Astrocyte (in vitro differentiated cells and primary cell): Measurements from ENCODE around the gene ADAP1. TPM values are rescaled to one million over a fixed set of nuclear protein-coding genes. Genes with fewer than 3 reads are reported as not detected.

Experiments used
- DNase-seq: peaks from one replicate; pipeline ENCODE4 v3.0.0-alpha.2; 2010; ENCODE audit warnings: low read depth
- FAIRE-seq: peaks from 2 replicates; lab custom pipeline; 2011; peaks lifted over from hg19 to GRCh38; lab: Jason Lieb, UNC
- H2AFZ ChIP-seq: 2 replicates; pipeline ENCODE4 v1.6.0; 2012; ENCODE audit warnings: low read depth, low read length, inconsistent platforms
- H3K27ac ChIP-seq: 2 replicates; pipeline ENCODE4 v1.5.1; 2011; ENCODE audit warnings: low read depth, low read length, inconsistent platforms
- H3K27me3 ChIP-seq: 2 replicates; pipeline ENCODE4 v1.6.0; 2011; ENCODE audit warnings: low read length, inconsistent platforms; ENCODE audit not compliant: insufficient read depth
- H3K36me3 ChIP-seq: 2 replicates; pipeline ENCODE4 v1.5.1; 2011; ENCODE audit warnings: low read length, inconsistent platforms; ENCODE audit not compliant: insufficient read depth
- H3K4me1 ChIP-seq: 2 replicates; pipeline ENCODE4 v1.5.1; 2011; ENCODE audit warnings: low read length, inconsistent platforms; ENCODE audit not compliant: insufficient read depth
- H3K4me2 ChIP-seq: 2 replicates; pipeline ENCODE4 v1.6.0; 2012; ENCODE audit warnings: low read length, inconsistent platforms
- H3K4me3 ChIP-seq: 2 replicates; pipeline ENCODE4 v1.5.1; 2011; ENCODE audit warnings: low read depth, mild to moderate bottlenecking, low read length, inconsistent platforms; ENCODE audit not compliant: insufficient read depth
- H3K79me2 ChIP-seq: 2 replicates; pipeline ENCODE4 v1.6.0; 2012; ENCODE audit warnings: mild to moderate bottlenecking, low read length, inconsistent platforms; ENCODE audit not compliant: insufficient read depth
- H3K9ac ChIP-seq: 2 replicates; pipeline ENCODE4 v1.6.0; 2012; ENCODE audit warnings: mild to moderate bottlenecking, low read length, inconsistent platforms
- H3K9me3 ChIP-seq: 2 replicates; pipeline ENCODE4 v1.5.1; 2012; ENCODE audit warnings: low read depth, mild to moderate bottlenecking, low read length, inconsistent platforms; ENCODE audit not compliant: insufficient read depth
- H4K20me1 ChIP-seq: 2 replicates; pipeline ENCODE4 v1.6.0; 2012; ENCODE audit warnings: low read length, inconsistent platforms; ENCODE audit not compliant: insufficient read depth
- H3K27ac Mint-ChIP-seq: one replicate; pipeline ENCODE4 v1.8.0; 2021; ENCODE audit warnings: mild to moderate bottlenecking, mixed read lengths; ENCODE audit not compliant: unreplicated experiment
- H3K27me3 Mint-ChIP-seq: one replicate; pipeline ENCODE4 v1.8.0; 2021; ENCODE audit warnings: low read depth, mixed read lengths; ENCODE audit not compliant: unreplicated experiment
- H3K36me3 Mint-ChIP-seq: one replicate; pipeline ENCODE4 v1.8.0; 2021; ENCODE audit warnings: low read depth, mixed read lengths; ENCODE audit not compliant: unreplicated experiment
- H3K4me1 Mint-ChIP-seq: one replicate; pipeline ENCODE4 v1.8.0; 2021; ENCODE audit warnings: low read depth, mixed read lengths; ENCODE audit not compliant: unreplicated experiment
- H3K4me3 Mint-ChIP-seq: one replicate; pipeline ENCODE4 v1.8.0; 2021; ENCODE audit warnings: mild to moderate bottlenecking, moderate library complexity, mixed read lengths; ENCODE audit not compliant: unreplicated experiment
- H3K9me3 Mint-ChIP-seq: one replicate; pipeline ENCODE4 v1.8.0; 2021; ENCODE audit warnings: mild to moderate bottlenecking, mixed read lengths; ENCODE audit not compliant: unreplicated experiment
- EZH2 ChIP-seq: IDR thresholded peaks from 2 replicates; pipeline ENCODE4 v1.6.1; 2012; ENCODE audit warnings: mild to moderate bottlenecking, low read length, inconsistent platforms; ENCODE audit not compliant: insufficient read depth
- total RNA-seq: library from RNA; stranded (reverse); gene quantifications from 2 replicates; pipeline ENCODE4 v1.2.1, GENCODE V29; 2021
- TF ChIP-seq, protein P1 (sequence below): IDR thresholded peaks from 2 replicates; pipeline ENCODE4 v1.5.1; 2011; ENCODE audit warnings: low read depth, mild to moderate bottlenecking, inconsistent platforms, low read length, moderate library complexity; ENCODE audit not compliant: insufficient read depth

The ADAP1 gene
- total RNA-seq, 1 donor from 2014 or later: 4.8 TPM

DNA sequence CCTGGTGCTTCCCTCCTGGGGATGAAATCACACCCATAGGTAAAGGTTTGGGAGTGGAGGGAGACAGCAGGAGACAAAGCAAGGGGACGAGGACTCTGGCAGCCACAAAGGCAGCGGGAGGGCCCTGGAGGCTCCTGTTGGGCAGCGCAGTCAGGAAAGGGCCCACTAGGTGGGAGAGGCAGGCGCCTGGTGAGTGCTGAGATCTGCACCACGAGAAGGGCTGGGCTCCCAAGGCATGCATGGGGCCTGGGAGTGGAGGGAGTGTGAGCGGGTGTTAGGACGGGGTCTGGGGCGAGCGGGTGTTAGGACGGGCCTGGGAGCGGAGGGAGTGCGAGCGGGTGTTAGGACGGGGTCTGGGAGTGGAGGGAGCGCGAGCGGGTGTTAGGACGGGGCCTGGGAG, 65.1 kb downstream of the ADAP1 start:
- Histone ChIP-seq H4K20me1 (peaks cover 63% of the 10 kb centered on the region), H3K9ac (no peak overlapping the region), H3K4me1 (no peaks in the 10 kb centered on the region), H2AFZ (no peak overlapping the region), H3K27me3 (no peaks in the 10 kb centered on the region), H3K4me2 (no peak overlapping the region), H3K27ac (no peak overlapping the region), H3K9me3 (no peaks in the 10 kb centered on the region), H3K79me2 (peaks cover 41% of the 10 kb centered on the region), H3K4me3 (no peak overlapping the region), H3K36me3 (no peaks in the 10 kb centered on the region)
- DNase-seq (no peak), FAIRE-seq (no peak)
- Mint-ChIP-seq H3K4me3 (no peak overlapping the region), H3K4me1 (no peaks in the 10 kb centered on the region), H3K36me3 (peaks cover 10% of the 10 kb centered on the region), H3K27ac (no peak overlapping the region), H3K9me3 (no peaks in the 10 kb centered on the region), H3K27me3 (no peaks in the 10 kb centered on the region)
- TF ChIP-seq, protein P1, sequence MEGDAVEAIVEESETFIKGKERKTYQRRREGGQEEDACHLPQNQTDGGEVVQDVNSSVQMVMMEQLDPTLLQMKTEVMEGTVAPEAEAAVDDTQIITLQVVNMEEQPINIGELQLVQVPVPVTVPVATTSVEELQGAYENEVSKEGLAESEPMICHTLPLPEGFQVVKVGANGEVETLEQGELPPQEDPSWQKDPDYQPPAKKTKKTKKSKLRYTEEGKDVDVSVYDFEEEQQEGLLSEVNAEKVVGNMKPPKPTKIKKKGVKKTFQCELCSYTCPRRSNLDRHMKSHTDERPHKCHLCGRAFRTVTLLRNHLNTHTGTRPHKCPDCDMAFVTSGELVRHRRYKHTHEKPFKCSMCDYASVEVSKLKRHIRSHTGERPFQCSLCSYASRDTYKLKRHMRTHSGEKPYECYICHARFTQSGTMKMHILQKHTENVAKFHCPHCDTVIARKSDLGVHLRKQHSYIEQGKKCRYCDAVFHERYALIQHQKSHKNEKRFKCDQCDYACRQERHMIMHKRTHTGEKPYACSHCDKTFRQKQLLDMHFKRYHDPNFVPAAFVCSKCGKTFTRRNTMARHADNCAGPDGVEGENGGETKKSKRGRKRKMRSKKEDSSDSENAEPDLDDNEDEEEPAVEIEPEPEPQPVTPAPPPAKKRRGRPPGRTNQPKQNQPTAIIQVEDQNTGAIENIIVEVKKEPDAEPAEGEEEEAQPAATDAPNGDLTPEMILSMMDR: no peak
- no peak for TF ChIP-seq EZH2

DNA sequence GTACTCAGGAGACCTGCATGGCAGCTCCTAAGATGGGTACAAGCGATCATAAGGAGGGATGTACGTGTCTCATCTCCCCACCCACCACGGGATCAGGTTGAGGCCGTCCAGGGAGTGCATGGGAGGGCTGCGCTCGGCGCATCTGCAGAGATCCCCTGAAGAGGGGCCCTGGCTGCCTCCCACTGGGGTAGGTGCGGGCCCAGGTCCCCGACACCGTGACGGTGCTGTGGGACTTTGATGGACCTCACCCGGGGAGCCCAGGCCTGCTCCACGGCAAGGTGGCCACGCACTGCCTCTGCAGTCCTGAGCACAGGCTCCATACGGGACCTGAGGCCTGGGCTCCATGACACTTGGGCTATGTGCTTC, 65.5 kb downstream of the ADAP1 start:
- H3K36me3 ChIP-seq: no peaks in the 10 kb centered on the region
- FAIRE-seq: no peak

More for the DNA sequence above, 65.5 kb downstream of the ADAP1 start:
- Histone ChIP-seq H2AFZ (no peak overlapping the region), H4K20me1 (peaks cover 67% of the 10 kb centered on the region), H3K27me3 (no peaks in the 10 kb centered on the region), H3K4me1 (no peaks in the 10 kb centered on the region), H3K79me2 (peaks cover 45% of the 10 kb centered on the region), H3K9ac (no peak overlapping the region), H3K9me3 (no peaks in the 10 kb centered on the region), H3K4me2 (no peak overlapping the region), H3K27ac (no peak overlapping the region), H3K4me3 (no peak overlapping the region)
- H3K27ac Mint-ChIP-seq: no peak overlapping the region
- H3K36me3 Mint-ChIP-seq: peaks cover 10% of the 10 kb centered on the region
- H3K27me3 Mint-ChIP-seq: no peaks in the 10 kb centered on the region
- no peak overlapping the region for H3K4me3 Mint-ChIP-seq
- no peaks in the 10 kb centered on the region for H3K9me3 Mint-ChIP-seq
- peaks cover 1% of the 10 kb centered on the region for H3K4me1 Mint-ChIP-seq
- DNase-seq: no peak
- TF ChIP-seq, protein P1: no peak
- TF ChIP-seq EZH2: no peak
